ENCODE data around the gene TBC1D2.

DNA sequence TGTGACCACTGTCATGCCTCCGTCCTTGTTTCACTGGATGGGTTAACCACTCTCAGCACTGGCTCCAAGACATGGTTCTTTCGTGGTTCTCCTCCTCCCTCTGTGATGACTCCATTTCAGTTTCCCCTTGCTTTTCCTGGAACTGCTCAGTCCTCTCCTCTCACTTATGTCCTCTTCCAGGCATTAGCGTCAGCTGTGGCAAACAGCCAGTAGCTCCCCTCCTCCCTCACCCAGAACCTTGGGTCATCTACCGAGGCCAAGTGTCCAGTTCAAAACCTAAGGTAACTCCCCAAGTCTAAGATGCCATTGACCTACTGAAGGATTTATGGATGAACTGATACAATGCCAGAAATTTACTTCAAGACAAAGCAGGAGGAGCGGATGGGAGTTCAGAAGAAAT is 53.2 kb downstream of the TBC1D2 start:
- TF ChIP-seq, protein P1, sequence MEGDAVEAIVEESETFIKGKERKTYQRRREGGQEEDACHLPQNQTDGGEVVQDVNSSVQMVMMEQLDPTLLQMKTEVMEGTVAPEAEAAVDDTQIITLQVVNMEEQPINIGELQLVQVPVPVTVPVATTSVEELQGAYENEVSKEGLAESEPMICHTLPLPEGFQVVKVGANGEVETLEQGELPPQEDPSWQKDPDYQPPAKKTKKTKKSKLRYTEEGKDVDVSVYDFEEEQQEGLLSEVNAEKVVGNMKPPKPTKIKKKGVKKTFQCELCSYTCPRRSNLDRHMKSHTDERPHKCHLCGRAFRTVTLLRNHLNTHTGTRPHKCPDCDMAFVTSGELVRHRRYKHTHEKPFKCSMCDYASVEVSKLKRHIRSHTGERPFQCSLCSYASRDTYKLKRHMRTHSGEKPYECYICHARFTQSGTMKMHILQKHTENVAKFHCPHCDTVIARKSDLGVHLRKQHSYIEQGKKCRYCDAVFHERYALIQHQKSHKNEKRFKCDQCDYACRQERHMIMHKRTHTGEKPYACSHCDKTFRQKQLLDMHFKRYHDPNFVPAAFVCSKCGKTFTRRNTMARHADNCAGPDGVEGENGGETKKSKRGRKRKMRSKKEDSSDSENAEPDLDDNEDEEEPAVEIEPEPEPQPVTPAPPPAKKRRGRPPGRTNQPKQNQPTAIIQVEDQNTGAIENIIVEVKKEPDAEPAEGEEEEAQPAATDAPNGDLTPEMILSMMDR (IDR thresholded peaks at IDR 0.05) = no peak
- no peak for TF ChIP-seq EP300 (IDR thresholded peaks at IDR 0.05; ENCODE audit: low read depth)

All from transverse colon (tissue), 3 donors.